Esophagus squamous epithelium (tissue), 5 donors: ENCODE results near the gene AKAP10. TPM values are rescaled to one million over a fixed set of nuclear protein-coding genes. Genes with fewer than 3 reads are reported as not detected.
"Not testable (repeated sequence)": the region's sequence is repeated elsewhere in the genome, so short reads cannot be mapped to it uniquely, and the experiment has no call there.

Source experiments
- DNase-seq: peaks from one replicate; lab custom pipeline; 2025; lab: John Stamatoyannopoulos, UW
- H3K27ac ChIP-seq, 4 donors: fragments of 200-600 bp; sonication (generic); one replicate each; pipeline ENCODE4 v1.5.1; 2016 to 2019; ENCODE audit warnings: mild to moderate bottlenecking in 1 of 4
- H3K27me3 ChIP-seq, 4 donors: fragments of 200-600 bp; sonication (generic); 1 replicate in 3 of 4; 2 replicates in 1 of 4; pipeline versions ENCODE4 v1.5.1 to v1.6.0; 2017 to 2021; ENCODE audit warnings: antibody characterized with exemption in 1 of 4
- H3K36me3 ChIP-seq, 3 donors: fragments of 200-600 bp; sonication (generic); one replicate each; pipeline ENCODE4 v1.5.1; 2016 to 2019
- H3K4me1 ChIP-seq, 3 donors: fragments of 200-600 bp; sonication (generic); one replicate each; pipeline ENCODE4 v1.5.1; 2017 to 2019
- H3K4me3 ChIP-seq, 4 donors: fragments of 200-600 bp; sonication (generic); 1 replicate in 3 of 4; 2 replicates in 1 of 4; pipeline ENCODE4 v1.5.1; 2016 to 2019; ENCODE audit warnings: mild to moderate bottlenecking in 2 of 4, moderate library complexity in 1 of 4
- H3K9me3 ChIP-seq, 3 donors: fragments of 200-600 bp; sonication (generic); one replicate each; pipeline ENCODE4 v1.5.1; 2016 to 2019
- CTCF ChIP-seq, 6 experiments: fragments of 450-650 bp in 4 of 6; fragments of 200-600 bp in 2 of 6; sonication (generic) in 2 of 6; IDR thresholded peaks; one replicate each; pipeline ENCODE4 v1.5.1; 2016 to 2019; ENCODE audit warnings: antibody characterized with exemption in 6 of 6, mild to moderate bottlenecking in 4 of 6, moderate library complexity in 4 of 6
- POLR2A ChIP-seq, 4 donors: fragments of 450-650 bp; IDR thresholded peaks; one replicate each; pipeline ENCODE4 v1.6.1; 2017; ENCODE audit warnings: antibody characterized with exemption in 4 of 4, mild to moderate bottlenecking in 4 of 4, moderate library complexity in 3 of 4
- whole genome bisulfite sequencing, 2 donors: methylation state at CpG; one replicate each; pipeline ENCODE4 v1.1.5; 2018; 5-methylcytosine and 5-hydroxymethylcytosine counted together
- intact Hi-C: fragments of 100-400 bp; cut with DNase I; formaldehyde crosslinking; loops from one replicate; pipeline ENCODE4 v1.15.0; 2022
- total RNA-seq, 4 donors: library from RNA; depleted of rRNA; stranded (reverse); fragments of >200 nt; gene quantifications; one replicate each; pipeline ENCODE4 v1.1.0, GENCODE V29; 2016
- donor health status: DM: yes; HTN: yes; CAD: no.

Gene AKAP10
- total RNA-seq, 4 donors from 2014 or later = 8.2 to 24.6 (median 16.4) TPM

- Histone ChIP-seq H3K4me1 (peaks cover 0 to 26% (median 14%) of the 10 kb centered on the region in 3 donors), H3K4me3 (peak overlapping the region; percentile 56 to 94 (median 79)), H3K36me3 (peaks cover 0 to 10% (median 0%) of the 10 kb centered on the region in 3 donors), H3K9me3 (no peaks in the 10 kb centered on the region), H3K27me3 (no peaks in the 10 kb centered on the region), H3K27ac (peak overlapping the region; percentile 75 to 91 (median 84))
- 53% methylated on average over 10 of the region's 23 CpGs; no CpG with 5 or more reads in 1 of the 2 donors for WGBS, 2 donors
- intact Hi-C loops = no loop called here
- no peak for DNase-seq
- TF ChIP-seq CTCF (IDR thresholded peaks at IDR 0.05) = no peak
- no peak for TF ChIP-seq POLR2A (IDR thresholded peaks at IDR 0.05)
Measured at GRCh38 chr17:19868079-19868395, 109.6 kb downstream of the AKAP10 start.

GRCh38 chr17:19867329-19868078, 110.1 kb downstream of the AKAP10 start, which contains the start of gene ULK2:
TSS of gene ULK2 (minus strand) at chr17:19867936. CDS start at chr17:19867417, 519 bp downstream.
- DNase-seq = no peak
- Histone ChIP-seq H3K27ac (peak within 1 kb of the TSS; percentile 75 to 91 (median 84)), H3K36me3 (peaks cover 0 to 15% (median 0%) of the 10 kb centered on the region in 3 donors), H3K4me1 (peaks cover 0 to 26% (median 14%) of the 10 kb centered on the region in 3 donors), H3K9me3 (no peaks in the 10 kb centered on the region), H3K4me3 (peak within 1 kb of the TSS; percentile 56 to 94 (median 79)), H3K27me3 (no peaks in the 10 kb centered on the region)
- intact Hi-C loops = no loop called here
- WGBS, 2 donors = no CpG with 5 or more reads among the region's 111 CpGs
- peak in 1 of 6 experiments; percentile 26 for TF ChIP-seq CTCF (IDR thresholded peaks at IDR 0.05)
- peak in 2 of 4 donors; percentile 78 to 92 for TF ChIP-seq POLR2A (IDR thresholded peaks at IDR 0.05)

- Histone ChIP-seq H3K4me3 (peak overlapping the region; percentile 56 to 94 (median 79)), H3K27ac (peak overlapping the region; percentile 75 to 91 (median 84)), H3K4me1 (peaks cover 0 to 26% (median 14%) of the 10 kb centered on the region in 3 donors), H3K36me3 (peaks cover 0 to 20% (median 0%) of the 10 kb centered on the region in 3 donors), H3K27me3 (no peaks in the 10 kb centered on the region), H3K9me3 (no peaks in the 10 kb centered on the region)
- intact Hi-C loops = no loop called here
- no peak for DNase-seq
- no peak for TF ChIP-seq POLR2A (IDR thresholded peaks at IDR 0.05)
- TF ChIP-seq CTCF (IDR thresholded peaks at IDR 0.05) = peak in 3 of 6 experiments; percentile 12 to 28 (median 22)
- no CpG with 5 or more reads among the region's 27 CpGs for WGBS, 2 donors
Measured at GRCh38 chr17:19867079-19867328, 110.6 kb downstream of the AKAP10 start.

GRCh38 chr17:19865021-19865420, 112.6 kb downstream of the AKAP10 start:
- Histone ChIP-seq H3K9me3 (no peaks in the 10 kb centered on the region), H3K27me3 (no peaks in the 10 kb centered on the region), H3K4me1 (peaks cover 0 to 26% (median 14%) of the 10 kb centered on the region in 3 donors), H3K36me3 (peaks cover 0 to 35% (median 5%) of the 10 kb centered on the region in 3 donors), H3K4me3 (no peak overlapping the region), H3K27ac (no peak overlapping the region)
- intact Hi-C loops = no loop called here
- 76 to 93% methylated on average over 3 of the region's 3 CpGs for WGBS, 2 donors
- no peak for TF ChIP-seq POLR2A (IDR thresholded peaks at IDR 0.05)
- no peak for TF ChIP-seq CTCF (IDR thresholded peaks at IDR 0.05)
- DNase-seq = no peak

- WGBS, 2 donors = 96% methylated on average over 9 of the region's 9 CpGs
- H3K27ac ChIP-seq, H3K9me3 ChIP-seq, intact Hi-C loops, H3K4me3 ChIP-seq, H3K27me3 ChIP-seq, DNase-seq, H3K4me1 ChIP-seq: not testable (repeated sequence)
- H3K36me3 ChIP-seq = peaks cover 0 to 66% (median 5%) of the 10 kb centered on the region in 3 donors
Measured at GRCh38 chr17:19860647-19861177, 116.9 kb downstream of the AKAP10 start.
